OCI-LY7 (cell line): ENCODE results near the gene PRDM12.

Source experiments
- EZH2phosphoT487 ChIP-seq: fragments of 200-600 bp; sonication (generic); IDR thresholded peaks from 2 replicates; pipeline ENCODE4 v1.6.1; 2018; ENCODE audit warnings: low read depth, borderline replicate concordance, mild to moderate bottlenecking, mixed run types, antibody characterized with exemption, low read length, moderate library complexity, mixed read lengths
- TF ChIP-seq, protein P1 (sequence below): fragments of 200-600 bp; sonication (generic); conservative IDR thresholded peaks from 2 replicates; pipeline ENCODE4 v1.5.1; 2014; ENCODE audit warnings: mild to moderate bottlenecking, antibody characterized with exemption, low read length, moderate library complexity, mixed read lengths

DNA sequence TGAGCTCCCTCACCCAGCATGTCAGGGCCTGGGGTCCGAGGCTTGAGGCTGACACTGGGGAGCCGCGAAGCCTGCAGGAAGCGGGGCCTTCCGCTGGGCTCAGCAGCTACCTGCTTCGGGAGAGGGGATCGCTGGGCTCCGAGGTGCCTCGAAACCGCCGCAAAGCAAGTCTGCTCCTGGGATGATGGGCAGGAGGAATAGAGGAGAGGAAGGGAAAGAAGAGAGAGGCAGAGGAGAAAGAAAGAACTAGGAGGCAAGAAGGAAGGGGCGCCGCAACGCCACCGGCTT is 1.5 kb upstream of the PRDM12 start:
- TF ChIP-seq, protein P1, sequence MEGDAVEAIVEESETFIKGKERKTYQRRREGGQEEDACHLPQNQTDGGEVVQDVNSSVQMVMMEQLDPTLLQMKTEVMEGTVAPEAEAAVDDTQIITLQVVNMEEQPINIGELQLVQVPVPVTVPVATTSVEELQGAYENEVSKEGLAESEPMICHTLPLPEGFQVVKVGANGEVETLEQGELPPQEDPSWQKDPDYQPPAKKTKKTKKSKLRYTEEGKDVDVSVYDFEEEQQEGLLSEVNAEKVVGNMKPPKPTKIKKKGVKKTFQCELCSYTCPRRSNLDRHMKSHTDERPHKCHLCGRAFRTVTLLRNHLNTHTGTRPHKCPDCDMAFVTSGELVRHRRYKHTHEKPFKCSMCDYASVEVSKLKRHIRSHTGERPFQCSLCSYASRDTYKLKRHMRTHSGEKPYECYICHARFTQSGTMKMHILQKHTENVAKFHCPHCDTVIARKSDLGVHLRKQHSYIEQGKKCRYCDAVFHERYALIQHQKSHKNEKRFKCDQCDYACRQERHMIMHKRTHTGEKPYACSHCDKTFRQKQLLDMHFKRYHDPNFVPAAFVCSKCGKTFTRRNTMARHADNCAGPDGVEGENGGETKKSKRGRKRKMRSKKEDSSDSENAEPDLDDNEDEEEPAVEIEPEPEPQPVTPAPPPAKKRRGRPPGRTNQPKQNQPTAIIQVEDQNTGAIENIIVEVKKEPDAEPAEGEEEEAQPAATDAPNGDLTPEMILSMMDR: no peak
- TF ChIP-seq EZH2phosphoT487: no peak
